SH-SY5Y (cell line): Measurements from ENCODE around the gene RCAN2.

ENCODE experiments used
- GATA2 ChIP-seq: IDR thresholded peaks from 2 replicates; pipeline ENCODE4 v1.6.1; 2011; ENCODE audit warnings: mild to moderate bottlenecking, low read depth, low read length
- GATA3 ChIP-seq: IDR thresholded peaks from 2 replicates; pipeline ENCODE4 v1.6.1; 2011; ENCODE audit warnings: low read depth, mild to moderate bottlenecking, low read length, moderate library complexity

- TF ChIP-seq GATA2: no peak
- TF ChIP-seq GATA3: no peak
Measured at GRCh38 chr6:46393940-46394337, 97.3 kb downstream of the RCAN2 start.
